NCI-H2196 (cell line): ENCODE measurements around the gene C16orf74.

Experiments
- DNase-seq: peaks from one replicate; lab custom pipeline; 2025; ENCODE audit not compliant: unreplicated experiment; lab: John Stamatoyannopoulos, UW

Gene C16orf74

DNA sequence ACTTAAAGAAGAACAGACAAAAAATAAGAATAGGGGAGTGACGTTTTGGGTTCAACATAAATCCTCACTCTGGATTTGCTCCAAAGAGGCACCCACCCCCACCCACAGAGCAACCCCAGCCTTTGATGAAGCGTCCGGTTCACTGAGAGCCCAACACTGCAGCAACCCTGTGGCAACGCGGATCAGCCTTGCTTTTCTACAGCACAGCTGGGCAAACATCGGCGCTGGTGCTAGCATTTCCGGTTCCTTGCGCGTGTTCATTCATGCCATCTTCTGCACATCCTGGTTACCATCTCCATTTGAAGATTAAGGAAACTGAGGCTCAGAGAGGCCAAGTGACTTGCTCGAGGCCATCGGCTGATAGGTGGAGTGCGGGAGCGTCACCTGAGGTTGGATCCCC is 53.5 kb downstream of the C16orf74 start:
- no peak for DNase-seq

- DNase-seq: no peak
These were observed 54.1 kb downstream of the C16orf74 start for GRCh38 chr16:85696781-85697180.

- DNase-seq: no peak
These were observed 55.4 kb downstream of the C16orf74 start for GRCh38 chr16:85695196-85696128.

DNA sequence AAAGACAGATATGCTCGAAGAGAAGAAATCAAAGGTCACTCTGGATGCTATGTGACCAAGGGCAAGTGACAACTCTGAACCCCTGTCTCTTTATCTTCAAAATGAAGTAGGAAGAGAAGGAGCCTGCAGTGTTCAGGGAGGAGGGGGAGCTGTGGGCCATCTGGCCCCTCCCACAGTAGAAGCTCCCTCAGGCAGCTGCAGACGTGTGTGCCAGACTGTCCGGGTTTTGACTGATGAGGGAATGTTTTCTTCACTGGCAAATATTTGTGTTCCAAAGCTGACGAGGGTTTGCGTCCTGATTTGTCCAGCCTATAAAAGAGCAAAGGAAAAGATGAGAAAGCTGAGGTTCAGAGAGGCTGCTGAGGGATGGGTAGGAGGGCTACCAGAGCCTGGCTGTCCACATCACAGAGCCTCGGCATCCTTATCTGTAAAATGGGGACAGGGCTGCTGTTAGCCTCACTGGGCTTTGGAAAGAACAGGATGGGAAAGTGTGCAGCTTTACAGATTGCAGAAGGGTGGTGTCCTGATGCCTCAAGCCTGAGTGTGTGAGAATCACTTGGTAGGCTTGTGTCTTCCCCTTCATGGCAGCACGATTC is 60.3 kb downstream of the C16orf74 start:
- DNase-seq: peak; percentile 32

DNA sequence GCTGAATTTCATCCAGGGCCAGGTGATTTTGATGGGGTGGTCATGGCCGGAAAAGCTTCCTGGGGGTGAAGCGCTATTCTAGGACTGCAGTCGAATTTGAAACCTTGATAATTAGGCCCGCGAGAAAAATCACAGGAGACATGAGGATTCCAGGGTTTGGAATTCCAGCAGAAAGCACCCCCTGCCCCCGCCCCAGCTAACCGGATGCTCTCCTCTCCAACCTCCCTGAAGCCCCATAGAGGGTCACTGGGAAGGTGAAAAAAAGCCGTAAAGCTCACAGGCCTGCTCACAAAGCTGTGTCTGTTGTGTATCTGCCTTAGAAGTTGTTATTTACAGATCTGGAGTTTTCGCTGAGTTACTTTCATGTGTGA is 61.0 kb downstream of the C16orf74 start:
- no peak for DNase-seq

GRCh38 chr16:85689285-85689949 is 61.5 kb downstream of the C16orf74 start:
- no peak for DNase-seq

DNA sequence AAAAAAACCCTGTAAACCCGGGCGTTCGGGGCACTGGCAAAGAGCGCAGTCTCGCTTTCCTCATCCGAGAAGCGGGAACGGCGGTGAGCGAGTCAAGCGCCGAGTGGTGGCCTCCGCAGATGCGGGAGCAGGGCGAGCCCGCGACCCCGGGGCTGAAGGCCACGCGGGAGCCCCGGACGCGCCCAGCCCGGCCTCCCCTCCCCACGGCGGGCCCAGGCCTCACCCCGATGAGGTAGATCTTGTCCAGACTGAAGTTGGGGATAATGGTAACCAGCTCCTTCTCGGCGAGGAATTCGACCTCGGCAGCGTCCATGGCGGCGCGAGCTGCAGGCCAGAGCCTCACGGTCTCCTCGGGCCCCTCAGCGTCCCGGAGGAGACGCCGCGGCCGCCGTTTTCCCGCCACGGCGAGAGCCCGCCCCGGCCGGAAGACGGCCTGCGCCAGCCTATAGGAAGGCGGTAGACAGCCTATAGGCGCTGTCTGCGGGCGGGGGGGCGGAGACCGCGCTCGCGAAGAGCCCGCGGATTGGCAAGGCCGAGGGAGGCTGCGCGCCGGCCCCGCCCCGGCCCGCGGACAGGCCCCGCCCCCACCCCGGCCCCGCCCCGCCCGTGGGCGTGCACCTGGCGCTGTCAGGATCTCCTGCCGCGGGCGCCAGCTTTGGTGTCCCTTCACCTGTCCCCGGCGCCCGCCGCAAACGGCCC is 62.2 kb downstream of the C16orf74 start, which contains the start of gene GINS2:
Gene GINS2 (minus strand): TSS at position 369 of the 699 bp plus-strand sequence. CDS start 56 bp downstream, at position 313.
- peak; percentile 79 for DNase-seq

DNA sequence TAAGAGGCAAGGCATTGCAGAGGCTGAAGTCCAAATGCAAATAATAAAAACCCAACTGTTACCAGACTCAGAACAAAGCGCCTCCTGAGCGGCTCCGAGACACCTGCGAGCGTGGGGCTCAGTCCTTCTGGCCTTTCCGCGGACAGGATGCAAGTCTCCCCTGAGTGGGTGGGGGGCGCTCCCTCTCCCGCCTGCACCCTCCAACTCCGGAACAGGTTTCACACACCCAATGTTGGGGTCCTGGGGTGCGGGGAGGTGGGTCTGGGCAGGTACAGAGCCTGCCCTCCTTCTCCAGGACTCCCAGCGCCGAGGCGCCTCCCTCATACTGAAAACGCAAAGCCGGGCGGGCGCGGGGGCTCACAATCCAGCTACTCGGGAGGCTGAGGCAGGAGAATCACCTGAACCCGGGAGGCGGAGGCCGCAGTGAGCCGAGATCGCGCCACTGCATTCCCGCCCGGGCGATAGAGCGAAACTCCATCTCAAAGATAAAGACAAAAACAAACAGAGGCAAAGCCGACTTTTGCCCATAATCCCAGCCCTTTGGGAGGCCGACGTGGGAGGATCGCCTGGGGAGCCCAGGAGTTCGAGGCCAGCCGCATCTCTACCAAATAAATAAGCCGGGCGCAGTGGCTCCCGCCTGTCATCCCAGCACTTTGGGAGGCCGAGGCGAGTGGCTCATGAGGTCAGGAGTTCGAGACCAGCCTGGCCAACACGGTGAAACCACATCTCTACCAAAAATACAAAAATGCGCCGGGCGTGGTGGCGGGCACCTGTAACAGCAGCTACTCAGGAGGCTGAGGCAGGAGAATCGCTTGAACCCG is 63.0 kb downstream of the C16orf74 start:
- DNase-seq: no peak

- no peak for DNase-seq
These were observed 63.8 kb downstream of the C16orf74 start for GRCh38 chr16:85686912-85687591.

- DNase-seq: no peak
These were observed 65.6 kb downstream of the C16orf74 start for GRCh38 chr16:85685251-85685650.

DNA sequence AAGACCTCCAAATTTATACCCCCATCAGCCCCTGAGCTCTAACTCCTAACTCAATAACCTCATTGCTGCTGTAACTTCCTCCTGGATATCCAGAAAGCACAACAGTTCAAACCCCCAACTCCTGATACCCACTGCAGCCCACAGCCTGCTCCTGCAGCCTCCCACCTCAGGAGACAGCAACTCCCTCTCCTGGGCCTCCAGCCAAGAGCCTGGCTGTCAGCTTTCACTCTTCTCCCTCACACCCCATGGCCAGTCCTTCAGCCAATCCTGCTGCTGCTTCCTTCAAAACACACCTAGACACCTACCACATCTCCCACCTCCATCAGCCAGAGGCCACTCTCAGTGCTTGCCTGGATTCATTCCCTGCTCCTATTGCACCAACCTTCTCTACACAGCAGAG is 67.5 kb downstream of the C16orf74 start:
- peak; percentile 36 for DNase-seq

DNA sequence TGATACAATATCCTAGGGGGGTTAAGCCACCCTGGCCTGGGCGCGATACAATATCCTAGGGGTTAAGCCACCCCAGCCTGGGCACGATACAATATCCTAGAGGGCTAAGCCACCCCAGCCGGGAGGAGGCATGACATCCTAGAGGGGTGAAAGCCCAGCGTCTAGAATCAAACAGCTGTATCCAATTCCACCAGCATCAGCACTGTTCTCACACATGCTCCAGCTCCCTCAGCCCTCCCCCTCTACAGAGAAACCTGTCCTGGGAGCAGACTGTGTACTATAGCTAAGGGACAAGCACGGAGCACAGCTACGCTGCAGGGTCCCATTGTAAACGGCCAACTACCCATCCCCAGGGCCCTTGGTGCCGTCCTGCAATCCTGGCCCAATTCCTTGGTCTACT is 68.4 kb downstream of the C16orf74 start:
- no peak for DNase-seq

- DNase-seq: peak; percentile 54
These were observed 69.6 kb downstream of the C16orf74 start for GRCh38 chr16:85681255-85681654.

GRCh38 chr16:85680352-85680944 is 70.4 kb downstream of the C16orf74 start:
- DNase-seq: no peak

DNA sequence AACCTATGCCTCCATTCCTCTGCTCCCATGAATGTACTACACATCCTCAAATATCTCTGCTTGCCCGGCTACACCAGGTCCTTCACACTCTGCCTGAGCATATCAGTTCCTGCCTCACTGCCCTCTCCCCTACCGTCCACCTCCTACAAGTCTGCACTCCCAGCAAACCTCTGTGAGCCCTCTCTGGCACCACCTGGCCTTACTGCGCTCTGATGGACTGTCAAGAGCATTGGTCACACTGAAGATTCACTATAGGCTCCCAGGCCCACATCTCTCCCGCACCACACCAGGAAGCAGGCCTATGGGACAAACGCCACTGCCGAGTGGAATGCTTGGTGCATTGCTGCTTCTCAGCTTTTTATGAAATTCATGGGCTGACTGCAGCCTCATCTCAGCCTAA is 71.0 kb downstream of the C16orf74 start:
- no peak for DNase-seq

DNA sequence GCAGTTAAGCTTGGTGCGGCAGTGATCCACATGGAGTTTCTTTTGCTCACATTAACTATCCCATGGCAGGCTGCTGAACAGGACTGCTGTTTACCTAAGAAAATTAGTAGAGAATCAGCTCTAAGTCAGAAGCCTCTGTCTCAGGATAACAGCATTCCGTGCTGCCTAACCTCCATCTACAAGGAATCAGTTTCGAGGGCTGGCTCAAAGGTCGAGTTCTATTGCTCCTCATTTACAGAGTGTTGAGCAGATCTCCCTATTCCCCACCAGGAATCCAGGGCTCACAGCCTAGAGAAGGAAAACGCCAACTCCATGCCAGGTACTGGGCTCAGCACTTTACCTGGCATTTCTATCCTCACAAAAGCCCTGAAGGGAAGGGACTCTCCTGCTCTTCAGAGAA is 72.1 kb downstream of the C16orf74 start:
- DNase-seq: no peak

DNA sequence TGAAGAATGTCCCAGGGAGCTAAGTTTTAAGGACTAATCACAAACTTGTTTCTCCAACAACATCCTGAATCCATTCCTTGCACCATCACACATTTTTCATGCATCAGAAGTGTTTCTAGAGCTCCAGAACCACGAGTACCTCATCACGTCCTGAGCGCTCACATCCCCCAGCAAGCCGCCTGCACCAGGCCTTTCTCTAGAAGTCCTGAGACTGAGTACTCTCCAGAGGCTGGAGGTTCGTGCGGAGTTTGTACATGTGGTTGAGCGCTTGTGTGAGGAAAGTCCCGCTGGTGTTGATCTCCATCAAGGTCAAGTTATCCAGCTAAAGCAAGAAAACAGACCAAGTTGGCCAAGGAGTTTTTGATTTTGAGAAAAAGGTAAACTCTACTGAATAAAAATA is 72.9 kb downstream of the C16orf74 start:
- no peak for DNase-seq

GRCh38 chr16:85677383-85677967 is 73.4 kb downstream of the C16orf74 start:
- no peak for DNase-seq

DNA sequence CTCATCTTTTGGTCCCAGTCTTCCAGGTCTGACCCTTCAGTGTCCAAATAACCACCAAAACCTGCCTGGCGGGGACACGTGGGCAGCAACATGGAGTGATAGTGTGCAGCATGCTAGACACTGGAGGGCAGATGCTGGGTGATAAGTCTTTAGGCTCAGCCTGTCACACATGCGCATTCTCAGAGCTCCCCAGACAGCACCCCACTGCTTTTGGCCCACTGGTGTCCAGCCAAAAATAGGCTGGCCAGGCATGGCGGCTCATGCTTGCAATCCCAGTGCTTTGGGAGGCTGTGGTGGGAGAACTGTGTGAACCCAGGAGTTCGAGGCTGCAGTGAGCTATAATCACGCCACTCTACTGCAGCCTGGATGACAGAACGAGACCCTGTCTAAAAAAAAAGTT is 74.4 kb downstream of the C16orf74 start:
- no peak for DNase-seq
